Stimulated activated CD8-positive, alpha-beta memory T cell treated with anti-CD3 and anti-CD28 coated beads, Interleukin-4, amount 100 ng/mL, for 4 hours (primary cell): ENCODE results near the gene DNAJB9.
A peak's percentile ranks its signal among the peaks of the same experiment; 100 is the strongest.
"Not testable (repeated sequence)": the region's sequence is repeated elsewhere in the genome, so short reads cannot be mapped to it uniquely, and the experiment has no call there.

Experiments used
- DNase-seq, 2 donors: peaks; one replicate each; pipeline ENCODE4 v3.0.0-alpha.2; 2020; ENCODE audit warnings: low read depth in 2 of 2, low spot score in 1 of 2

DNAJB9 gene

DNA sequence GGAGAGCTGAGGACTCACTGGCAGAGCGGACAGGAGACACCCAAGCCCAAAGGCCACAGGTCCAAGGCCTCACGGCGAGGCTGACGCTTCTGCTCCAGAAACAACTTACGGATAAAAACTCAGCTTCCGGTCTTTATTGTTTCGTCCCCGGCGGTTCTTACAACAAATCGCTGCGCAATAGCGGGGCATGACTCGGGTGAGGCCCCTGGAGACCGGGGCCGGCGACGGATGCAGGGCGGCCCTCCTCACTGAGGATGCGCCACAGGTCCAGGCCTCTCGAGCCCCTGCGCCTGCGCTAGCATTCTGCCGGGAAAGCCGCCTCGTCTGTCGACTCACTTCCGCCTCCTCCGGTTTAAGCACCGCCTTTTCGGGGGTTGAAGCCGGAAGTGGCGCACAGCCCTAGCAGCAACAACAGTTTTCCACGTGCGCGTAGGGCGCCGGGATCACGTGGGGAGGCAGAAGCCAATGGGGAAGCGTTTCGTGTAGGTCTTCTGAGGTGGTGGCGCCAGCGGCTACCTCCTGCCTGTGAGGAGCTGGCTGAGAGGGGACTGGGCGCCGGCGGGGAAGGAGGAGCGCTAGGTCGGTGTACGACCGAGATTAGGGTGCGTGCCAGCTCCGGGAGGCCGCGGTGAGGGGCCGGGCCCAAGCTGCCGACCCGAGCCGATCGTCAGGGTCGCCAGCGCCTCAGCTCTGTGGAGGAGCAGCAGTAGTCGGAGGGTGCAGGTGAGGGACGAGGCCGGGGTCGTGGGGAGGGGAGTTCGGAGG is at the start of gene DNAJB9, which contains the start of gene THAP5:
Gene DNAJB9, plus strand, starts transcription at position 494 of the 765 bp plus-strand sequence. CDS start 1,853 bp downstream, outside the sequence.
Gene THAP5, minus strand, starts transcription at position 326 of the 765 bp plus-strand sequence. Its CDS starts 137 bp downstream, at position 189.
- peak; percentile 96 to 99 for DNase-seq

DNA sequence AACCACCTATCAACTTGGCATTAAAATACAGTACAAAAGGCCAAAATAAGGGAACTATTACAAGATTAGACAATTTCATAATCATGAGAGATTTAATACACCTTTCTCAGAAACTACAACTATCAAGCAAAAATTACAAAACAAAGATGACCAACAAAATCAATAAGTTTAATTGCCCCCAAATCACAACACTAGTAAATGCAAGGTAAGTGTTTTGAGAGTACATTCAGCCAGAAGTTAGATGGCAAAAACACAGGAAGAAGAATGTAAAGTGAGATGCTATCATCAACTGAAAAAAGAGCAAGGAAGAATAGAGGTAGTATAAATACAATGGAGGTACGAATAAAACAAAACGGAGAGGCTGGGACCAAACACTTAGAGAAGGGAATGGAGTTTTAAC is 46.9 kb upstream of the DNAJB9 start:
- no peak for DNase-seq

DNA sequence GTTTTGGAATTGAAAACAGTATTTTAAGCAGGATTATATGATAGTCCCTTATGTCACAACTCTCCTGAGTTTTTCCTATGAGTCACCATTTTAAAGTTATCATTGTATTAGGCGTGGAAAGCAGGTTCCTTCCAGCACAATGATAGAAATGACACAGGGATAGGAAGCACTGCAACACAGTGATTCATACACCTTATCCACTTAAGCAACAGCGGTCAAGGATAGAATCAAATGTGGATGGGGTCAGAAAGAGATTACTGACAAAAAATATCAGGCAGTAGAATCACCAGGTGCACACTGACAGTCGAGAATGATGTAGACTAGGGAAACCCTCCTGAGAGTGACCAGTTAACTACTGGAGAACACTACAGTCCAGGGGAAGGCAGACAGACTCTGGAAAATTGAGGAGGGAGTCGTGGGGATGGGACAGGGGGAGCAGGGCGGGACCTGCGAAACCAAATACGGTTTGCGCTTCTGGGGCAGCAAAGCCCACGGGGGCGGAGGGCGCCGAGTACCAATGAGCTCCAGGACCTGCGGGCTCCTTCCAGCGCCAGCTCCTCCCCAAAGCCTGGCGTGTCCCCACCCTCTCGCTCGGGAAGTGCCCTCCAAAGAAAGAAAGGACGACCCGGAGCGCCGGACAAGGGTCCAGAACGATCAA is 44.2 kb upstream of the DNAJB9 start:
- DNase-seq = no peak

GRCh38 chr7:108525985-108526767 is 43.5 kb upstream of the DNAJB9 start, which contains the start of gene PNPLA8:
TSS of gene PNPLA8 (minus strand) at chr7:108526135. CDS start at chr7:108515491, 10,644 bp downstream.
- peak; percentile 100 for DNase-seq

- no peak for DNase-seq
Measured at GRCh38 chr7:108526768-108527017, 43.0 kb upstream of the DNAJB9 start.

- DNase-seq = no peak
Measured at GRCh38 chr7:108528183-108528712, 41.4 kb upstream of the DNAJB9 start.

GRCh38 chr7:108529341-108529740 is 40.3 kb upstream of the DNAJB9 start:
- DNase-seq = no peak

DNA sequence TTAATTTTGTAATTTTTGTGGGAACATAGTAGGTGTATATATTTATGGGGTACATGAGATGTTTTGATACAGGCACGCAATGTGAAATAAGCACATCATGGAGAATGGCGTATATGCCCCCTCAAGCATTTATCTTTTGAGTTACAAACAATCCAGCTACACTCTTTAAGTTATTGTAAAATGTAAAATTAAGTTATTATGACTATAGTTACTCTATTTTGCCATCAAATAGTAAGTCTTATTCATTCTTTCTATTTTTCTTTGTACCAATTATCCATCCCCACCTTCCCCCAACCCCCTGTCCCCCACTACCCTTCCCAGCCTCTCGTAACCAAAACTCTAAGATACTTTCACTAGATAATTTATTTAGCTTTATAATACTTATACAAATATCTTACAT is 36.0 kb upstream of the DNAJB9 start:
- DNase-seq = no peak

- DNase-seq = no peak
Measured at GRCh38 chr7:108535257-108535656, 34.4 kb upstream of the DNAJB9 start.

DNA sequence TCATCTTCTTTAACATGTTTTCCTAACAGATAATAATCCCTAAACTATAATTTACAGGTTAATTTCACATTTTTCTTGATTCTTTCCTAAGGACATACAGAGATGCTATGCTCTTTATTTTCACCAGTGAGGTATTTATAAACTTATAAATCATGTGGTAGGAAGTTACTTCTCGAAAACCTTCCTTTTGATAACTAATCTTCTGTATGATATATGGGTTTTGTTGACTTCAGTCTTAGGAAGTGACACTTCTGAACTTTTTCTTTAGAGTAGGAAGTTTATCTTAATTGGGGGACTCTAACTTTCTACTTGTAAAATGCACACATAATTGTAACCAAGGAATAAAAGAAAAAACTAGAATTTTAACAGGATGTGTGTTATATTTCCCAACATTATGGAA is 33.9 kb upstream of the DNAJB9 start:
- DNase-seq = no peak

- no peak for DNase-seq
Measured at GRCh38 chr7:108537229-108537628, 32.4 kb upstream of the DNAJB9 start.

DNA sequence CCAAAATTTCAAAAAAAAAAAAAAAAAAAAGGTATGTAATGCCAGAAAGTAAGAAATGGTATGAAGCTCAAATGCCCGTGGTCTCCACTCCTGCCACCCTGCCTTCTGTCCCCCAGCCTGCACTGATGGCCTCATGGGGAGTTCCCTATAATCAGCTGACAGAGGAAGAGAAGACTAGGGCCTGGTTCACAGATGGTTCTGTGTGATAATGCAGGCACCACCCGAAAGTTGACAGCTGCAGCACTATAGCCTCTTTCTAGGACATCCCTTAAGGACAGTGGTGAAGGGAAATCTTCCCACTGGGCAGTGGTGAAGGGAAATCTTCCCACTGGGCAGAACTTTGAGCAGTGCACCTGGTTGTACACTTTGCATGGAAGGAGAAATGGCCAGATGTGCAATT is 31.4 kb upstream of the DNAJB9 start:
- not testable (repeated sequence) for DNase-seq

- not testable (repeated sequence) for DNase-seq
Measured at GRCh38 chr7:108538685-108539084, 31.0 kb upstream of the DNAJB9 start.

- no peak for DNase-seq
Measured at GRCh38 chr7:108541478-108541877, 28.2 kb upstream of the DNAJB9 start.

DNA sequence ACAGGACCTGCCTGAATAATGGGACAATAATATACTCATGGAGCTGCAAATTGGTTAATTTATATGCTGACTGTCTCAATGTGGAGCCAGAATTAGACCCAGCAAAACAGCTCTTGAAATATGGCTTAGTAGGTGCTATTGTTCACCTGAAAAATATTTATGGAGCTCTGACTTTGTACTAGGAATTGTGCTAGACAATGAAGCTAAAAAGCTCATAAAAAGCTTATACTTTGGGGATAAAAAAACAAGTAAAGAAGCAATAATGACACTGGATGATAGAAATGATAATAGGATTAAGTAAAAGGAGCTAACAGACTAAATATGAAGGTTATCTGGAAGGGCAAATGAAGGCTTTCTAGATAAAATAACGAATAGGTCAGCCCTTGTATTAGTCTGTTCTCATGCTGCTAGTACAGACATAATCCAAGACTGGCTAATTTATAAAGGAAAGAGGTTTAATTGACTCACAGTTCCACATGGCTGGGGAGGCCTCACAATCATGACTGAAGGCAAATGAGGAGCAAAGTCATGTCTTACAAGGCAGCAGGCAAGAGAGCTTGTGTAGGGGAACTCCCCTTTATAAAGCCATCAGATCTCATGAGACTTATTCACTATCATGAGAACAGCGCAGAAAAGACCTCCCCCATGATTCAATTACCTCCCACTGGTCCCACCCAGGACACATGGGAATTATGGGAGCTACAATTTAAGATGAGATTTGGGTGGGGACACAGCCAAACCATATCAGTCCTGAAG is 21.4 kb upstream of the DNAJB9 start:
- not testable (repeated sequence) for DNase-seq

DNA sequence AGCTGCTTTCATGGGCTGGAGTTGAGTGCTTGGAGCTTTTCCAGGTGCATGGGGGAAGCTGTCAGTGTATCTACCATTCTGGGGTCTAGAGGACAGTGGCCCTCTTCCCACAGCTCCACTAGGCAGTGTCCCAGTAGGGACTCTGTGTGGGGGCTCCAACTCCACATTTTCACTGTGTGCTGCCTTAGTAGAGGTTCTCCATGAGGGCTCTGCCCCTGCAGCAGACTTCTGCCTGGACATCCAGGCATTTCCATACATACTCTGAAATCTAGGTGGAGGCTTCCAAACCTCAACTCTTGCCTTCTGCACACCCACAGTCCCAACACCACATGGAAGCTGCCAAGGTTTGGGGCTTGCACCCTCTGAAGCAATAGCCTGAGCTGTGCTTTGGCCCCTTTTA is 13.0 kb upstream of the DNAJB9 start:
- not testable (repeated sequence) for DNase-seq

DNA sequence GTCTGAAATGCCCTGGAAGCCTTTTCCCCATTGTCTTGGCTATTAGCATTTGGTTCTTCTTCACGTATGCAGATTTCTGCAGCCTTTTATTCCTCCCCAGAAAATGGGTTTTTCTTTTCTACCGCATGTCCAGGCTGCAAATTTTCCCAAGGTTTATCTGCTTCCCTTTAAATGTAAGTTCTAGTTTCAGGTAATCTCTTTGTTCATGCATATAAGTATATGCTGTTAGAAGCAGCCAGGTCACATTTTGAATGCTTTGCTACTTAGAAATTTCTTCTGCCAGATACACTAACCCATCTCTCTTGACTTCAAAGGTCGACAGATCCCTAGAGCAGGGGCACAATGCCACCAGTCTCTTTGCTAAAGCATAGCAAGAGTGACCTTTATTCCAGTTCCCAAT is 12.5 kb upstream of the DNAJB9 start:
- no peak for DNase-seq

DNA sequence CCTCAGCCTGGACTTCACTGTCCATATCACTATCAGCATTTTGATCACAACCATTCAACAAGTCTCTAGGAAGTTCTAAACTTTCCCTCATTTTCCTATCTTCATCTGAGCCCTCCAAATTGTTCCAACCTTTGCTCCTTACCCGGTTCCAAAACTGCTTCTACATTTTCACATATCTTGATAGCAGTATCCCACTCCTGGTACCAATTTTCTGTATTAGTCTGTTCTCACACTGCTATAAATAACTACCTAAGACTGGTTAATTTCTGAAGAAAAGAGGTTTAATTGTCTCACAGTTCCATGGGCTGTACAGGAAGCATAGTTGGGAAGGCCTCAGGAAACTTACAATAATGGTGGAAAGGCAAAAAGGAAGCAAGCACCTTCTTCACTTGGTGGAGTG is 12.1 kb upstream of the DNAJB9 start:
- no peak for DNase-seq

- DNase-seq = no peak
Measured at GRCh38 chr7:108559253-108559652, 10.4 kb upstream of the DNAJB9 start.

- DNase-seq = no peak
Measured at GRCh38 chr7:108561047-108561619, 8.5 kb upstream of the DNAJB9 start.

GRCh38 chr7:108565987-108566386 is 3.7 kb upstream of the DNAJB9 start:
- DNase-seq = no peak
